Upper lobe of left lung (tissue), 4 donors: ENCODE data around the gene LHX2.

ENCODE experiments used
- EP300 ChIP-seq, 4 donors: sonication (generic); formaldehyde crosslinking; IDR thresholded peaks; one replicate each; pipeline ENCODE4 v1.5.1; 2017; ENCODE audit warnings: antibody characterized with exemption in 4 of 4, control low read depth in 2 of 4
- POLR2AphosphoS5 ChIP-seq, 2 donors: sonication (generic); formaldehyde crosslinking; IDR thresholded peaks; one replicate each; pipeline ENCODE4 v1.5.1; 2017; ENCODE audit warnings: antibody characterized with exemption in 2 of 2
- TF ChIP-seq, protein P1 (sequence below), 6 experiments: fragments of 450-650 bp in 4 of 6; fragments of 200-600 bp in 2 of 6; sonication (generic) in 2 of 6; IDR thresholded peaks; one replicate each; pipeline ENCODE4 v1.5.1; 2016 to 2019; ENCODE audit warnings: antibody characterized with exemption in 6 of 6

- TF ChIP-seq POLR2AphosphoS5 (IDR thresholded peaks at IDR 0.05) (no peak), EP300 (IDR thresholded peaks at IDR 0.05) (no peak)
- TF ChIP-seq, protein P1, sequence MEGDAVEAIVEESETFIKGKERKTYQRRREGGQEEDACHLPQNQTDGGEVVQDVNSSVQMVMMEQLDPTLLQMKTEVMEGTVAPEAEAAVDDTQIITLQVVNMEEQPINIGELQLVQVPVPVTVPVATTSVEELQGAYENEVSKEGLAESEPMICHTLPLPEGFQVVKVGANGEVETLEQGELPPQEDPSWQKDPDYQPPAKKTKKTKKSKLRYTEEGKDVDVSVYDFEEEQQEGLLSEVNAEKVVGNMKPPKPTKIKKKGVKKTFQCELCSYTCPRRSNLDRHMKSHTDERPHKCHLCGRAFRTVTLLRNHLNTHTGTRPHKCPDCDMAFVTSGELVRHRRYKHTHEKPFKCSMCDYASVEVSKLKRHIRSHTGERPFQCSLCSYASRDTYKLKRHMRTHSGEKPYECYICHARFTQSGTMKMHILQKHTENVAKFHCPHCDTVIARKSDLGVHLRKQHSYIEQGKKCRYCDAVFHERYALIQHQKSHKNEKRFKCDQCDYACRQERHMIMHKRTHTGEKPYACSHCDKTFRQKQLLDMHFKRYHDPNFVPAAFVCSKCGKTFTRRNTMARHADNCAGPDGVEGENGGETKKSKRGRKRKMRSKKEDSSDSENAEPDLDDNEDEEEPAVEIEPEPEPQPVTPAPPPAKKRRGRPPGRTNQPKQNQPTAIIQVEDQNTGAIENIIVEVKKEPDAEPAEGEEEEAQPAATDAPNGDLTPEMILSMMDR (IDR thresholded peaks at IDR 0.05) = no peak
These were observed 1.3 kb upstream of the LHX2 start for GRCh38 chr9:124010303-124010664.
